Astrocyte (in vitro differentiated cells and primary cell): ENCODE data around the gene HLA-F.

Experiments
- CTCF ChIP-seq: IDR thresholded peaks from 2 replicates; pipeline ENCODE4 v1.5.1; 2011; ENCODE audit warnings: low read depth, mild to moderate bottlenecking, inconsistent platforms, low read length, moderate library complexity; ENCODE audit not compliant: insufficient read depth
- EZH2 ChIP-seq: IDR thresholded peaks from 2 replicates; pipeline ENCODE4 v1.6.1; 2012; ENCODE audit warnings: mild to moderate bottlenecking, low read length, inconsistent platforms; ENCODE audit not compliant: insufficient read depth

DNA sequence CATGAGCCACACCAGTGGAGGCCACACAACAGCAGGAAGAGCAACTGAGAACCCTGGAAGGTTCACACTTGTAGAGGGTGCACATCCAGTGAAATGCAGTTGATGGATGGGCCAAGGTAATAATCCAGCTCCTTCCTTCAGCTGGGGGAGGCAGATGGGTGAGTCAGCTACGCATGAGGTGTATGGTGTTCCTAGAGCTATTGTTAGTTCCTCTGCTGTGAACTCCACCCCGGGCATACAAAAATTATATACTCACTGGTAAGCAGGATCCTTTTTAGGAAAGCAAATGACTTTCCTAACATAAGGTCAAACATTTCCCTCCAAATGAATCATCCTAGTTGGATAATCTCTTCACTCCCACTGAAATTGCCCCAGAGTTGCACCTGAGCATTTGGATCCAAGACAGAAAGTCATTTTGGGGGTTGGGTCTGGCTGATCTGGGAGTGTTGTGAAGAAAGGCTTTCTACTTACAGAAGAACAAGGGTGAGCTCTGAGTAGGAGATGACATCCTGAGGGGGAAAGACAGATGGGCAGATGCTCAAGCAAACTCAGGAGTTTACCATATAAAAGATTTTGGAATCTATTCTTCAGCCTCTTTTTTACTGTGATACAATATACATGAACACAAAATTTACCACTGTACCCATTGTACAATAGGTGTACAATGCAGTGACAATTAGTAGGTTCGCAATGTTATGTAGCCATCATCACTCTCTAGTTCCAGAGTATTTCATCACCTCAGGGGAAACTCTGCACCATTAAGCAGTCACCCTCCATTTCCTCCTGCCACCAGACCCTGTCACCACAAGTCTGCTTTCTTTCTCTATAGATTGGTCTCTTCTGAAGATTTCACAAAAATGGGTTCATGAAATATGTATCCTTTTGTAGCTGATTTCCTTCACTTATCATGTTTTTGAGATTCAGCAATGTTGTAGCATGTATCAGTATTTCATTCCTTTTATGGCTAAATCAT lies 11.1 kb downstream of the HLA-F start:
- TF ChIP-seq CTCF, result no peak
- no peak for TF ChIP-seq EZH2
